GM12878 (cell line): Measurements from ENCODE around the gene CDHR2.

Source experiments
- ASH2L ChIP-seq: fragments of 300-600, 200-600 bp; sonication (generic); IDR thresholded peaks from 2 replicates; pipeline ENCODE4 v1.6.1; 2017; ENCODE audit warnings: low read depth, mild to moderate bottlenecking, borderline replicate concordance
- EZH2 ChIP-seq: IDR thresholded peaks from 2 replicates; pipeline ENCODE4 v1.6.1; 2012; ENCODE audit warnings: low read depth, mild to moderate bottlenecking, control low read depth, inconsistent platforms, low read length, borderline replicate concordance; ENCODE audit not compliant: control insufficient read depth
- HDGF ChIP-seq: fragments of 450-650 bp; IDR thresholded peaks from 2 replicates; pipeline ENCODE4 v1.6.1; 2016; ENCODE audit warnings: antibody characterized with exemption
- POLR2A ChIP-seq: IDR thresholded peaks from 2 replicates; pipeline ENCODE4 v1.6.1; 2011; ENCODE audit warnings: low read depth, mild to moderate bottlenecking, low read length
- POLR2AphosphoS5 ChIP-seq: IDR thresholded peaks from 2 replicates; pipeline ENCODE4 v1.6.1; 2011; ENCODE audit warnings: mild to moderate bottlenecking, low read length, inconsistent platforms
- REST ChIP-seq: IDR thresholded peaks from 2 replicates; pipeline ENCODE4 v1.6.1; 2012; ENCODE audit warnings: mild to moderate bottlenecking, low read depth, low read length
- ZBTB33 ChIP-seq: fragments of 450-650 bp; IDR thresholded peaks from 2 replicates; pipeline ENCODE4 v1.6.1; 2017; ENCODE audit warnings: mild to moderate bottlenecking
- TF ChIP-seq, protein P1 (sequence below), 3 experiments: IDR thresholded peaks in 2 of 3; conservative IDR thresholded peaks in 1 of 3; 2 replicates each; pipeline ENCODE4 v1.5.1; 2011; ENCODE audit warnings: low read depth in 3 of 3, low read length in 3 of 3, mild to moderate bottlenecking in 3 of 3, control low read depth in 2 of 3, moderate library complexity in 2 of 3, inconsistent platforms in 1 of 3, mixed read lengths in 1 of 3; ENCODE audit not compliant: control insufficient read depth in 2 of 3, insufficient read depth in 1 of 3; ENCODE audit errors: extremely low read depth in 1 of 3
- TF ChIP-seq, protein P2 (sequence below): IDR thresholded peaks from 2 replicates; pipeline ENCODE4 v1.6.1; 2012; ENCODE audit warnings: low read length, inconsistent platforms

DNA sequence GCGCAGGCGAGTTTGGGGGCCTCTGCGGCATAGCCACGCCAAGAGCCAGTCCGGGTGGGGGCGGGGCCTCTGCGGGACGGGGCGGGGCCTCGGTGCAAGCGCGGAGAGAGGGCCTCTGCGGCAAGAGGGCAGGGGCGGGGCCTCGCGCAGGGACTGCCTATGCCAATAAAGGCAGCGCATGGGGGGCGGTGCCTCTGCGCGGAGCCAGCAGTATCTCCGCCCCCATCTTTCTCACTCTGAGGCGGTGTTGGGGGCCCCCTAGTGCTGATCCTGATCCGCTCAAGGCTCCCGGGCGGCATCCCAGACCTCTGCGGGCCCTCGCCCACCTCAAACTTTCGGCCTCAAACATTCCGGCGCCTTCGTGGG, 70.0 kb downstream of the CDHR2 start:
- no peak for TF ChIP-seq REST
- TF ChIP-seq, protein P1, sequence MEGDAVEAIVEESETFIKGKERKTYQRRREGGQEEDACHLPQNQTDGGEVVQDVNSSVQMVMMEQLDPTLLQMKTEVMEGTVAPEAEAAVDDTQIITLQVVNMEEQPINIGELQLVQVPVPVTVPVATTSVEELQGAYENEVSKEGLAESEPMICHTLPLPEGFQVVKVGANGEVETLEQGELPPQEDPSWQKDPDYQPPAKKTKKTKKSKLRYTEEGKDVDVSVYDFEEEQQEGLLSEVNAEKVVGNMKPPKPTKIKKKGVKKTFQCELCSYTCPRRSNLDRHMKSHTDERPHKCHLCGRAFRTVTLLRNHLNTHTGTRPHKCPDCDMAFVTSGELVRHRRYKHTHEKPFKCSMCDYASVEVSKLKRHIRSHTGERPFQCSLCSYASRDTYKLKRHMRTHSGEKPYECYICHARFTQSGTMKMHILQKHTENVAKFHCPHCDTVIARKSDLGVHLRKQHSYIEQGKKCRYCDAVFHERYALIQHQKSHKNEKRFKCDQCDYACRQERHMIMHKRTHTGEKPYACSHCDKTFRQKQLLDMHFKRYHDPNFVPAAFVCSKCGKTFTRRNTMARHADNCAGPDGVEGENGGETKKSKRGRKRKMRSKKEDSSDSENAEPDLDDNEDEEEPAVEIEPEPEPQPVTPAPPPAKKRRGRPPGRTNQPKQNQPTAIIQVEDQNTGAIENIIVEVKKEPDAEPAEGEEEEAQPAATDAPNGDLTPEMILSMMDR (IDR thresholded peaks at IDR 0.05 in 2 of 3, conservative IDR thresholded peaks at IDR 0.05 in 1 of 3; ENCODE audit: control insufficient read depth in 2 of 3, extremely low read depth in 1 of 3, insufficient read depth in 1 of 3, low read depth in 3 of 3, low read length in 3 of 3), result peak in 2 of 3 experiments; percentile 37 to 48; a peak in 4 of 6 replicates
- TF ChIP-seq HDGF, result no peak
- no peak for TF ChIP-seq POLR2AphosphoS5
- TF ChIP-seq ASH2L, result no peak
- no peak for TF ChIP-seq POLR2A
- no peak for TF ChIP-seq EZH2
- TF ChIP-seq, protein P2, sequence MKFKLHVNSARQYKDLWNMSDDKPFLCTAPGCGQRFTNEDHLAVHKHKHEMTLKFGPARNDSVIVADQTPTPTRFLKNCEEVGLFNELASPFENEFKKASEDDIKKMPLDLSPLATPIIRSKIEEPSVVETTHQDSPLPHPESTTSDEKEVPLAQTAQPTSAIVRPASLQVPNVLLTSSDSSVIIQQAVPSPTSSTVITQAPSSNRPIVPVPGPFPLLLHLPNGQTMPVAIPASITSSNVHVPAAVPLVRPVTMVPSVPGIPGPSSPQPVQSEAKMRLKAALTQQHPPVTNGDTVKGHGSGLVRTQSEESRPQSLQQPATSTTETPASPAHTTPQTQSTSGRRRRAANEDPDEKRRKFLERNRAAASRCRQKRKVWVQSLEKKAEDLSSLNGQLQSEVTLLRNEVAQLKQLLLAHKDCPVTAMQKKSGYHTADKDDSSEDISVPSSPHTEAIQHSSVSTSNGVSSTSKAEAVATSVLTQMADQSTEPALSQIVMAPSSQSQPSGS, result no peak
- no peak for TF ChIP-seq ZBTB33
